Testis (tissue), 2 donors: ENCODE measurements around the gene C2CD4C.

ENCODE experiments used
- POLR2A ChIP-seq: fragments of 450-650 bp; IDR thresholded peaks from one replicate; pipeline ENCODE4 v1.6.1; 2017; ENCODE audit warnings: antibody characterized with exemption, mild to moderate bottlenecking, moderate library complexity
- TF ChIP-seq, protein P1 (sequence below), 3 experiments: fragments of 450-650 bp in 2 of 3; fragments of 200-600 bp in 1 of 3; sonication (generic) in 1 of 3; IDR thresholded peaks; one replicate each; pipeline ENCODE4 v1.5.1; 2016 to 2019; ENCODE audit warnings: antibody characterized with exemption in 3 of 3, mild to moderate bottlenecking in 2 of 3, moderate library complexity in 1 of 3

DNA sequence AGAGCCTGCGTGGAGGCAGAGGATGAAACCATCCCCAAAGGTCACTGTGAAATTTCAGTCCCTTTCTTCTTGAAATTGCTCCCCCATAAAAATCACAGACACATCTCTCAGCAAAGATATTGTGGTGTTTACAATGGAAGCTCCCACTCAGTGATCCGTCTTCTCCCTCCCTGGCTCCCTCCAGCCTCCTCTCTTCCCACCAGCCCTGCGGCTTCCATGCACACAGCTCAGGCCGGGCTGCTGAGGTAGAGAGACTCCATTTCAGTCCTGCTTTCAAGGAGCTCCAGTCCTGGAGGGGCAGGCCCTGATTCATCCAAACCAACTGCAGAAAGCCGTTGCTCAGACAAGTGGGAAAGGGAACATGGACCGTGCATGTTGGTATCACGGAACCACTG is 40.3 kb downstream of the C2CD4C start:
- TF ChIP-seq, protein P1, sequence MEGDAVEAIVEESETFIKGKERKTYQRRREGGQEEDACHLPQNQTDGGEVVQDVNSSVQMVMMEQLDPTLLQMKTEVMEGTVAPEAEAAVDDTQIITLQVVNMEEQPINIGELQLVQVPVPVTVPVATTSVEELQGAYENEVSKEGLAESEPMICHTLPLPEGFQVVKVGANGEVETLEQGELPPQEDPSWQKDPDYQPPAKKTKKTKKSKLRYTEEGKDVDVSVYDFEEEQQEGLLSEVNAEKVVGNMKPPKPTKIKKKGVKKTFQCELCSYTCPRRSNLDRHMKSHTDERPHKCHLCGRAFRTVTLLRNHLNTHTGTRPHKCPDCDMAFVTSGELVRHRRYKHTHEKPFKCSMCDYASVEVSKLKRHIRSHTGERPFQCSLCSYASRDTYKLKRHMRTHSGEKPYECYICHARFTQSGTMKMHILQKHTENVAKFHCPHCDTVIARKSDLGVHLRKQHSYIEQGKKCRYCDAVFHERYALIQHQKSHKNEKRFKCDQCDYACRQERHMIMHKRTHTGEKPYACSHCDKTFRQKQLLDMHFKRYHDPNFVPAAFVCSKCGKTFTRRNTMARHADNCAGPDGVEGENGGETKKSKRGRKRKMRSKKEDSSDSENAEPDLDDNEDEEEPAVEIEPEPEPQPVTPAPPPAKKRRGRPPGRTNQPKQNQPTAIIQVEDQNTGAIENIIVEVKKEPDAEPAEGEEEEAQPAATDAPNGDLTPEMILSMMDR (IDR thresholded peaks at IDR 0.05) = no peak
- TF ChIP-seq POLR2A = no peak
